ENCODE measurements around the gene TICAM2.

TICAM2 gene

GRCh38 chr5:115561176-115561575 is 41.1 kb downstream of the TICAM2 start:
- DNase-seq, result no peak

- DNase-seq, result no peak
These were observed 42.8 kb downstream of the TICAM2 start for GRCh38 chr5:115559524-115559923.

GRCh38 chr5:115558388-115558956 is 43.8 kb downstream of the TICAM2 start:
- no peak for DNase-seq

- DNase-seq, result peak in 1 of 3 experiments; percentile 16
These were observed 44.5 kb downstream of the TICAM2 start for GRCh38 chr5:115557667-115558387.

- DNase-seq, result no peak
These were observed 46.0 kb downstream of the TICAM2 start for GRCh38 chr5:115556276-115556675.

GRCh38 chr5:115555084-115555633 is 47.1 kb downstream of the TICAM2 start:
- no peak for DNase-seq

GRCh38 chr5:115553082-115553481 is 49.2 kb downstream of the TICAM2 start:
- no peak for DNase-seq

GRCh38 chr5:115551415-115551814 is 50.9 kb downstream of the TICAM2 start:
- DNase-seq, result no peak

GRCh38 chr5:115549154-115549553 is 53.1 kb downstream of the TICAM2 start:
- DNase-seq, result peak in 1 of 3 experiments; percentile 10

- no peak for DNase-seq
These were observed 53.6 kb downstream of the TICAM2 start for GRCh38 chr5:115548683-115549082.

- no peak for DNase-seq
These were observed 56.9 kb downstream of the TICAM2 start for GRCh38 chr5:115545351-115545882.

GRCh38 chr5:115544436-115545350 is 57.6 kb downstream of the TICAM2 start, which contains the start of gene FEM1C:
TSS of gene FEM1C (minus strand) at chr5:115544775. CDS start at chr5:115543493, 1,282 bp downstream.
- peak; percentile 86 to 94 (median 92) for DNase-seq

- DNase-seq, result peak; percentile 20 to 67 (median 64)
These were observed 58.2 kb downstream of the TICAM2 start for GRCh38 chr5:115544043-115544435.

GRCh38 chr5:115543365-115544042 is 58.8 kb downstream of the TICAM2 start:
- peak; percentile 8 to 39 (median 10) for DNase-seq

GRCh38 chr5:115542651-115543364 is 59.5 kb downstream of the TICAM2 start:
- DNase-seq, result peak in 1 of 3 experiments; percentile 12

GRCh38 chr5:115542086-115542485 is 60.2 kb downstream of the TICAM2 start:
- DNase-seq, result peak in 1 of 3 experiments; percentile 5

GRCh38 chr5:115541611-115542010 is 60.7 kb downstream of the TICAM2 start:
- no peak for DNase-seq

GRCh38 chr5:115535479-115536035 is 66.7 kb downstream of the TICAM2 start:
- no peak for DNase-seq

GRCh38 chr5:115532517-115532916 is 69.8 kb downstream of the TICAM2 start:
- DNase-seq, result peak in 1 of 3 experiments; percentile 14

GRCh38 chr5:115531787-115532367 is 70.4 kb downstream of the TICAM2 start:
- no peak for DNase-seq

GRCh38 chr5:115531380-115531779 is 70.9 kb downstream of the TICAM2 start:
- DNase-seq, result no peak

Measured in NCI-H1417 (cell line).